Osteoblast (primary cell): ENCODE results near the gene TRIM14. TPM values are rescaled to one million over a fixed set of nuclear protein-coding genes. Genes with fewer than 3 reads are reported as not detected.

ENCODE experiments used
- DNase-seq: peaks from one replicate; pipeline ENCODE4 v3.0.0; 2011; ENCODE audit warnings: low spot score, mixed read lengths; ENCODE audit not compliant: insufficient read length; ENCODE audit errors: missing footprints
- H2AFZ ChIP-seq: 2 replicates; pipeline ENCODE4 v1.6.0; 2011; ENCODE audit warnings: mild to moderate bottlenecking, low read length
- H3K27ac ChIP-seq: 2 replicates; pipeline ENCODE4 v1.5.1; 2011; ENCODE audit warnings: mild to moderate bottlenecking, low read depth, low read length, moderate library complexity
- H3K27me3 ChIP-seq: 2 replicates; pipeline ENCODE4 v1.6.0; 2012; ENCODE audit warnings: mild to moderate bottlenecking, control low read depth, inconsistent platforms, low read length, moderate library complexity; ENCODE audit not compliant: insufficient read depth
- H3K36me3 ChIP-seq: 2 replicates; pipeline ENCODE4 v1.5.1; 2011; ENCODE audit warnings: mild to moderate bottlenecking, low read length, control low read depth, moderate library complexity; ENCODE audit not compliant: insufficient read depth
- H3K4me1 ChIP-seq: 2 replicates; pipeline ENCODE4 v1.5.1; 2011; ENCODE audit warnings: mild to moderate bottlenecking, low read length, control low read depth, moderate library complexity; ENCODE audit not compliant: insufficient read depth
- H3K4me2 ChIP-seq: 2 replicates; pipeline ENCODE4 v1.6.0; 2011; ENCODE audit warnings: mild to moderate bottlenecking, low read length; ENCODE audit not compliant: insufficient read depth
- H3K4me3 ChIP-seq: fragments of 200-600 bp; sonication (generic); 3 replicates; pipeline ENCODE4 v1.5.1; 2012; ENCODE audit warnings: mild to moderate bottlenecking, low read length, inconsistent platforms; ENCODE audit not compliant: insufficient read depth
- H3K79me2 ChIP-seq: 2 replicates; pipeline ENCODE4 v1.6.0; 2012; ENCODE audit warnings: mild to moderate bottlenecking, low read length, control low read depth, inconsistent platforms; ENCODE audit not compliant: insufficient read depth
- H3K9me3 ChIP-seq: 2 replicates; pipeline ENCODE4 v1.5.1; 2011; ENCODE audit warnings: low read depth, low read length, control low read depth
- H4K20me1 ChIP-seq: 2 replicates; pipeline ENCODE4 v1.6.0; 2012; ENCODE audit warnings: mild to moderate bottlenecking, low read length, control low read depth; ENCODE audit not compliant: insufficient read depth
- CTCF ChIP-seq: IDR thresholded peaks from 2 replicates; pipeline ENCODE4 v1.5.1; 2011; ENCODE audit warnings: mild to moderate bottlenecking, low read depth, low read length, moderate library complexity; ENCODE audit errors: extremely low read depth
- total RNA-seq: library from RNA; depleted of rRNA; stranded (reverse); fragments of >200 nt; gene quantifications from 2 replicates; pipeline ENCODE4 v1.2.3, GENCODE V29; 2012

Gene TRIM14
- total RNA-seq, 1 donor: 1.1 TPM

GRCh38 chr9:98142182-98142907, 23.3 kb upstream of the TRIM14 start:
- no peak overlapping the region for H3K27ac ChIP-seq
- no peaks in the 10 kb centered on the region for H3K27me3 ChIP-seq
- H3K4me2 ChIP-seq: no peak overlapping the region
- H2AFZ ChIP-seq: peak overlapping the region; percentile 65
- no peaks in the 10 kb centered on the region for H3K4me1 ChIP-seq
- no peaks in the 10 kb centered on the region for H3K9me3 ChIP-seq
- TF ChIP-seq CTCF: no peak
- H3K36me3 ChIP-seq: no peaks in the 10 kb centered on the region
- H4K20me1 ChIP-seq: no peaks in the 10 kb centered on the region
- DNase-seq: peak; percentile 62
- H3K79me2 ChIP-seq: no peaks in the 10 kb centered on the region
- no peak overlapping the region for H3K4me3 ChIP-seq

GRCh38 chr9:98140503-98140902, 21.5 kb upstream of the TRIM14 start:
- no peak overlapping the region for H3K4me2 ChIP-seq
- H3K4me1 ChIP-seq: no peaks in the 10 kb centered on the region
- H4K20me1 ChIP-seq: no peaks in the 10 kb centered on the region
- H3K27ac ChIP-seq: no peak overlapping the region
- no peaks in the 10 kb centered on the region for H3K9me3 ChIP-seq
- TF ChIP-seq CTCF: no peak
- H3K79me2 ChIP-seq: no peaks in the 10 kb centered on the region
- H3K36me3 ChIP-seq: no peaks in the 10 kb centered on the region
- no peak overlapping the region for H2AFZ ChIP-seq
- peak; percentile 41 for DNase-seq
- H3K27me3 ChIP-seq: peaks cover 4% of the 10 kb centered on the region
- H3K4me3 ChIP-seq: no peak overlapping the region

- Histone ChIP-seq H4K20me1 (no peaks in the 10 kb centered on the region), H3K27ac (no peak overlapping the region), H3K4me3 (no peak overlapping the region), H3K9me3 (no peaks in the 10 kb centered on the region), H3K4me1 (no peaks in the 10 kb centered on the region), H2AFZ (no peak overlapping the region), H3K79me2 (no peaks in the 10 kb centered on the region), H3K4me2 (no peak overlapping the region), H3K27me3 (peaks cover 8% of the 10 kb centered on the region), H3K36me3 (no peaks in the 10 kb centered on the region)
- no peak for TF ChIP-seq CTCF
- DNase-seq: no peak
Measured at GRCh38 chr9:98136489-98136888, 17.5 kb upstream of the TRIM14 start.

GRCh38 chr9:98135938-98136337, 16.9 kb upstream of the TRIM14 start:
- no peak overlapping the region for H3K27ac ChIP-seq
- no peak overlapping the region for H3K4me2 ChIP-seq
- H3K79me2 ChIP-seq: no peaks in the 10 kb centered on the region
- H3K27me3 ChIP-seq: peaks cover 8% of the 10 kb centered on the region
- no peaks in the 10 kb centered on the region for H4K20me1 ChIP-seq
- H2AFZ ChIP-seq: no peak overlapping the region
- no peaks in the 10 kb centered on the region for H3K9me3 ChIP-seq
- TF ChIP-seq CTCF: no peak
- no peaks in the 10 kb centered on the region for H3K36me3 ChIP-seq
- H3K4me1 ChIP-seq: no peaks in the 10 kb centered on the region
- peak; percentile 19 for DNase-seq
- H3K4me3 ChIP-seq: no peak overlapping the region
